ENCODE measurements around the gene BHMT.
"Not testable (repeated sequence)": the region's sequence is repeated elsewhere in the genome, so short reads cannot be mapped to it uniquely, and the experiment has no call there.

The BHMT gene

GRCh38 chr5:79111960-79112702 is 522 bp downstream of the BHMT start:
- no peak for DNase-seq

DNA sequence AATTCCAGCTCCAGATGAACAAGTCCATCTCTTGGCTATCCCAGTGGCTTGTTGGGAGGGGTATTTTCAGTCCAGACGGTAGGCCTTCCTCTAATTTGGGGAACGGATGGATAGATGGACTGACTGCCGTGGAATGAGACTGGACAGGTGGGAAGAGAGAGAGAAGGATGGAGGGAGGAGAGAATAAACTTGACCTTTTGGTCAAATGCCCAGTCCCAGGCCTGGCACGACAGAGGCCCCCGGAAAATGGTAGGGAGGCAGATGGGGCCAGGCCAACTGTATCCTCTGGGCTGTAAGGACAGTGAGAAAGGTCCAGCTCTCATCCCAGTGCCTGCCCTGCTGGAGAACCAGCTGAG is 1.1 kb downstream of the BHMT start:
- DNase-seq, result no peak

DNA sequence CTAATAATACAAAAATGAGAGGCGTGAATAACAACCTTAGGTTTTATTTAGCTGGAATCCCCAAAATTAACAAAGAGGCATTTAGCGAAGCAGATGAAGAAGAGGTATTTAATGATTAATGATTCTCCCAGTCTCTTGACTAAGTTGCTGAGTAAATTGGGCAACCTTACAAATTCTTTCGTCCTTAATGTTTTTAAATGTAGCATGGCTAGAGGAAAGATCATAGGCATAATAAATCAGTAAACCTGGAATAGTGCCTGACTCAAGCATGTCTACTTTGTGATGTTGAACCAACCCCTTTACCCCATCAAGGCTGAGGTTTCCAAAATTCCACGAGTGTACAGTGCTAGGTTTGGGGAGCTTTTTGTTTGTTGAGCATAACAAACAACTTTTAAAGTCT is 7.9 kb downstream of the BHMT start:
- DNase-seq, result no peak

- no peak for DNase-seq
These were observed 8.6 kb downstream of the BHMT start for GRCh38 chr5:79120221-79120620.

GRCh38 chr5:79122973-79123372 is 11.4 kb downstream of the BHMT start:
- DNase-seq, result no peak

GRCh38 chr5:79124607-79125006 is 13.0 kb downstream of the BHMT start:
- DNase-seq, result no peak

DNA sequence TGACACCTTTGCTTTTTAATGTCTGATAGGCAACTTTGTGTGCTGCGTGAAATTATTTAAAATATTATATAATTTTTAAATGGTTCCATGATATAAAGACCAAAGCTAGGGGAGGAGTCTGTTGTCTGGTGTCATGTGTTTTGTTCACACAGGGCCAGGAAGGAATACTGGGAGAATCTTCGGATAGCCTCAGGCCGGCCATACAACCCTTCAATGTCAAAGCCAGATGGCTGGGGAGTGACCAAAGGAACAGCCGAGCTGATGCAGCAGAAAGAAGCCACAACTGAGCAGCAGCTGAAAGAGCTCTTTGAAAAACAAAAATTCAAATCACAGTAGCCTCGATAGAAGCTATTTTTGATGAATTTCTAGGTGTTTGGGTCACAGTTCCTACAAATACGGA is 19.2 kb downstream of the BHMT start:
- DNase-seq, result no peak

DNA sequence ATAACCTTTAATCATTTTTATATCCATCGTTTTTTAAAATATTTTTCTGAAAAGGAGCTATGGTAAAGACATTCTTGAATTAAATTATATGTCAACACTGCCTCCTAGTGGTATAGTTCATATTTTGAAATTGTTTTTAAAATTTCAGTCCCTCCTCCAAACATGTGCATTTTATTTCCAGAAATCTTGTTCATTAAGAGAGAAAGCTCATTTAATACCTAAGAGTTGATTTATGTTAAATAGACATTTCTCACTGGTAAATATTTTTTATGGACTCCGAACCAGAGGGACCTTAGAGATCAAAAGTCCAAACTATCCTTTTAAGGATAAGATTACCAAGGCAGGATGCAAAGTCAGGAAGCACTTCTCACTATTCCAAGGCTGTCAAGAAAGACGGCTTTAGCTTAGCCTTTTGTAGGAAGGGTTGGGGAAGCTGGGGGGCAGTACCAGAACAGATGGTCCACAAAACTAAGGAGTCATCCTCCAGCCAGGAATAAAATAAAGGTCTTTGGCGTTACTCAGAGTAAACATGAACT is 21.6 kb downstream of the BHMT start:
- peak; percentile 9 for DNase-seq

- peak; percentile 36 for DNase-seq
These were observed 22.2 kb downstream of the BHMT start for GRCh38 chr5:79133657-79134451.

- no peak for DNase-seq
These were observed 24.4 kb downstream of the BHMT start for GRCh38 chr5:79135790-79136553.

- no peak for DNase-seq
These were observed 25.0 kb downstream of the BHMT start for GRCh38 chr5:79136618-79137017.

GRCh38 chr5:79140553-79140952 is 28.9 kb downstream of the BHMT start:
- DNase-seq, result no peak

DNA sequence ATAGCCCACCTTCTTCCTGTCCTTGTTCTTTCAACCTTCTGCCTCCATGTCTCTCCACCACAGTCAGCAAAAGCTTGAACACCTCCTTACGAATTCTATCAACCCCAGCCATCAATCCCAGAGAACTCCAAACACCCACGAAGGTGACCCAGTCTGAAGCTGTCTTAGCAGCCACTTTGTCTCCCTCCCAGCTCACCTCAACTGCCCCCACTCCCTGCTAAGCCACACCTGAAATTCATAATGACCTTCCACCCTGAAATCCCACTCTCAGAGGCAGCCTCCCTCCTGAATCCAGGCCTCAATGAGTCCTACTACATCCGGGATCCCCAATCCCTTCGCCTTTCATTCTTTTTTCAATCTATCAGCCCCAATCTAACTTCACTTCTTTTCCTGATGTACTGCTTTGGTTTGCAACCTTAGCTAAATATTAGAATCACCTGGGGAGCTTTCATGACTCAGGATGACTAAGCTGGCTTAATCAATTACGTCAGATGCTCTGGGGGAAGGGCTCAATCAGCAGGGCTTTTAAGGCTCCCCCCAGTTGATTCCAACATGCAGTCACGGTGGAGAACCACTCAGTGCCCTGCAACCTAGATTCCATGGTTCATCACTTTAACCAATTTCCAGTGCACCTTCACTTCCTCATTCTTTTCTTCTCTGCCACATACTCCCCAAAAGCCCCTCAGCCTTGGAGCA is 32.2 kb downstream of the BHMT start:
- DNase-seq, result no peak

DNA sequence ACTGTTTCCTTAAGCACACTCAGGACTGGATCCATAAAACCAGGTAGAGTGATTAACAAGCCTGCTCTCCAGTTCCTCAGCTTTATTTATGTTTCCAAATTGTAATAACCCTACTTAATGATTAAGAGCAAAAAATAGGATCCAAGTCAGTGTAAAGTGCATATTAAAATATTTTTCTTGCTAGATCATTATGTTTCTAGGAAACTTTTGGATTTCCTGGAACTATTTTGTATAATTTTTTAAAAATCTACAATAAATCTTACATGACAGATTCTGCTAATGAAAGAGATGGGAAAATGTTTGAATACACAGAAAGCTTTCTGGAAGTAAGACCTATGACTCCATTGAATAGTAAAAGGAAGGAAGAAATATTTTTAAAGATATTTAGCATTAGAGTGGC is 35.5 kb downstream of the BHMT start:
- DNase-seq, result no peak

- DNase-seq, result no peak
These were observed 37.8 kb downstream of the BHMT start for GRCh38 chr5:79149433-79149832.

- DNase-seq, result no peak
These were observed 40.5 kb downstream of the BHMT start for GRCh38 chr5:79151942-79152671.

DNA sequence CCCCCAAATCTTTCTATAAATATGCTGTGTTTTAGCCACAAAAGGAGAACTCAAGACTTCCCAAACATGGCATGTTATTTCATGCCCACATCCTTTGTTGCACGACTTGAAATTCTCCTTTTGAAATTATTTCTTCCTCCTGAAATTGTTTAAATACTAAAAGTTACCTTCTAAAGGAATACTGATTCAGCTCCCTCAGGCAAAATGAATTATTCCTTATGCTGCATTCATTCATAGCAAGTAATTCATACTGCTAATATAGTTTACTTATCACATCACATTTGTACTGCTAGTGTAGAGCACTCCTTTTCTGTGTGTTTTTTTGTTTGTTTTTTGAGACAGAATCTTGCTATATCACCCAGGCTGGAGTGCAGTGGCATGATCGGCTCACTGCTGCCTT is 45.7 kb downstream of the BHMT start:
- DNase-seq, result no peak

GRCh38 chr5:79161647-79162046 is 50.0 kb downstream of the BHMT start:
- DNase-seq, result not testable (repeated sequence)

DNA sequence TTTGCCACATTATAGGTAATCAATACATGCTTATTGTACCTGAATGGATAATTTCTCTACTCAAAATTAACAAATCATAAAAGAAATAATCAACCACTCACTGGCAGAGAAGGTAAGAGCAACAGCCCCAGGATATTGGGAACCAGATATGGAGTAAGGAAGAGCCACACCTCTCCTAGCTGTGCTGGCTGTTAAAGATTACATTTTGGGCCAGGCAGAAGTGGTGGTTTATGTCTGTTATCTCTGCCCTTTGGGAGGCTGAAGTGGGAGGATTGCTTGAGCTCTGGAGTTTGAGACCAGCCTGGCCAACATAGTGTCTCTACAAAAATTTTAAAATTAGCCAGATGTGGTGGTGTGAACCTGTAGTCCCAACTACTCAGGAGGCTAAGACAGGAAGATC is 56.4 kb downstream of the BHMT start:
- no peak for DNase-seq

- no peak for DNase-seq
These were observed 59.1 kb downstream of the BHMT start for GRCh38 chr5:79170661-79171060.

GRCh38 chr5:79171635-79172245 is 60.1 kb downstream of the BHMT start:
- DNase-seq, result no peak

GRCh38 chr5:79172269-79172668 is 60.7 kb downstream of the BHMT start:
- no peak for DNase-seq

All from NCI-H2171 (cell line).